NT2/D1 (cell line): Measurements from ENCODE around the gene PANK4.
"Not testable (repeated sequence)": the region's sequence is repeated elsewhere in the genome, so short reads cannot be mapped to it uniquely, and the experiment has no call there.

Experiments
- SUZ12 ChIP-seq: IDR thresholded peaks from 2 replicates; pipeline ENCODE4 v1.6.1; 2011; ENCODE audit not compliant: insufficient read length, insufficient read depth; ENCODE audit errors: extremely low read depth
- YY1 ChIP-seq: IDR thresholded peaks from 2 replicates; pipeline ENCODE4 v1.6.1; 2011; ENCODE audit not compliant: insufficient read length, insufficient read depth
- ZNF274 ChIP-seq: IDR thresholded peaks from 2 replicates; pipeline ENCODE4 v1.6.1; 2011; ENCODE audit warnings: mild to moderate bottlenecking, low read depth, low read length

- not testable (repeated sequence) for TF ChIP-seq ZNF274, YY1, SUZ12
Observed at GRCh38 chr1:2551544-2551943, 25.1 kb upstream of the PANK4 start.
